SK-N-MC (cell line): ENCODE data around the gene RNFT2.

Experiments
- FOXP2 ChIP-seq: optimal IDR thresholded peaks from 2 replicates; pipeline ENCODE3; 2011; ENCODE audit warnings: mild to moderate bottlenecking, moderate library complexity; ENCODE audit not compliant: insufficient read depth; ENCODE audit errors: extremely low read length, control extremely low read depth
- POLR2AphosphoS5 ChIP-seq: IDR thresholded peaks from 2 replicates; pipeline ENCODE4 v1.6.1; 2012; ENCODE audit warnings: mild to moderate bottlenecking, low read depth, low read length, borderline replicate concordance

GRCh38 chr12:116777245-116777644 is 39.1 kb downstream of the RNFT2 start:
- TF ChIP-seq POLR2AphosphoS5 = no peak
- TF ChIP-seq FOXP2 = no peak
